ENCODE measurements around the gene ACAP3.

GRCh38 chr1:1287288-1288110 lies 20.2 kb downstream of the ACAP3 start:
- TF ChIP-seq CTCF (IDR thresholded peaks at IDR 0.05; ENCODE audit: low read depth, low read length, poor library complexity, severe bottlenecking) (no peak), EZH2phosphoT487 (IDR thresholded peaks at IDR 0.05; ENCODE audit: borderline replicate concordance, low read length) (no peak)

Data from DOHH2 (cell line).